GM12891 (cell line): ENCODE data around the gene MBD5.

Experiments
- PAX5 ChIP-seq: IDR thresholded peaks from 2 replicates; pipeline ENCODE4 v1.6.1; 2011; ENCODE audit warnings: low read length, moderate library complexity, mild to moderate bottlenecking; ENCODE audit not compliant: insufficient read depth, severe bottlenecking
- POLR2A ChIP-seq: IDR thresholded peaks from 2 replicates; pipeline ENCODE4 v1.6.1; 2011; ENCODE audit warnings: low read depth, low read length, control low read depth
- POLR2AphosphoS5 ChIP-seq: IDR thresholded peaks from 2 replicates; pipeline ENCODE4 v1.6.1; 2011; ENCODE audit warnings: low read depth, low read length, control low read depth
- POU2F2 ChIP-seq: IDR thresholded peaks from 2 replicates; pipeline ENCODE4 v1.6.1; 2011; ENCODE audit warnings: low read depth, mild to moderate bottlenecking, control low read depth, low read length, moderate library complexity
- SPI1 ChIP-seq: IDR thresholded peaks from 2 replicates; pipeline ENCODE4 v1.6.1; 2011; ENCODE audit warnings: low read depth, low read length, control low read depth
- TAF1 ChIP-seq: IDR thresholded peaks from 2 replicates; pipeline ENCODE4 v1.6.1; 2011; ENCODE audit warnings: low read depth, low read length, control low read depth

- no peak for TF ChIP-seq TAF1
- no peak for TF ChIP-seq POLR2A
- no peak for TF ChIP-seq POLR2AphosphoS5
- TF ChIP-seq SPI1, result no peak
- TF ChIP-seq PAX5, result no peak
- no peak for TF ChIP-seq POU2F2
Observed at GRCh38 chr2:148071351-148071750, 50.5 kb downstream of the MBD5 start.
